SKM-1 treated with dmso at 0.1 percent for 144 hours (cell line): Measurements from ENCODE around the gene WASHC2C.
"Not testable (repeated sequence)": the region's sequence is repeated elsewhere in the genome, so short reads cannot be mapped to it uniquely, and the experiment has no call there.

ENCODE experiments used
- DNase-seq: peaks from one replicate; lab custom pipeline; 2025; ENCODE audit not compliant: unreplicated experiment; lab: John Stamatoyannopoulos, UW

The WASHC2C gene

DNA sequence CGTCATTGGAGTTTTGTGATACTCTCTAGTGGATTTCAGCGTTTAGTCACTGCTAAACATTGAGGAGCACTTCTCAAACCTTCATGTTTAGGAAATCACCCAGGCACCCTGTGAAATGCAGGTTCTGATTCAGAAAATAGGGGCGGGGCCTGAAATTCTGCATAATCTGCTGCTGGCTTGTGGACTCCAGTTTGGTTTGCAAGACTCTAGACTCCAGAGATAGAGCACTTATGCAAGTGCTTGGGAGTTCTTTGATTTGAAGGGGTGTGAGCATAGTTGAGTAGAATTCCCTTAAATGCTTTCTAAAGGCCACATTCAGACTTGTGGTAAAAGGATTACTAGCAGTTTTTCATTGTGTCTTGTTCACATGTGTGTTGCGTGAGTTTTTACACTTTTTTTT is 41.3 kb downstream of the WASHC2C start:
- DNase-seq = not testable (repeated sequence)

DNA sequence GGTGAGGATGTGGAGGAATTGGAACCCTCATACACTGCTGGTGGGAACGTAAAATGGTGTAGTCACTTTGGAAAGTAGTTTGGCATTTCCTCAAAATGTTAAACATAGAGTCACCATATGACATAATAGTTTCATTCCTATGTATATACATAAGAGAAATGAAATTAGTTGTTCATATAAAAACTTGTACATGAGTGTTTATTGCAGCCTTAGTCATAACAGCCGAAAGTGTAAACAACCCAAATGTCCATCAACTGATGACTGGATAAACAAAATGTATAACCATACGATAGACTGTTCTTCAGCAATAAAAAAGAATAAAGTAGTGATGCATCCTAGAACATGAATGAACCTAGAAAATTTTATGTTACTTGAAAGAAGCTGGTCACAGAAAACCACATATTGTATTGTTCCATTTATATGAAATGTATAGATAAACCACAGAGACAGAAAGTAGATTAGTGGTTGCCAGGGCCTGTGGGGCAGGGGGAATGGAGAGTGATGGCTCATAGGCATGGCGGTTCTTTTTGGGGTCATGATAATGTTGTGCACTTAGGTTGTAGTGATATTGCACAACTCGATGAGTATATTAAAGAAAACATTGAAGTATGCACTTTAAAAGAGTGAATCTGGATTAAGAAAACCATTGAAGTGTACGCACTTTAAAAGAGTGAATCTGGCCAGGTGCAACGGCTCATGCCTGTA is 44.8 kb downstream of the WASHC2C start:
- DNase-seq = not testable (repeated sequence)

DNA sequence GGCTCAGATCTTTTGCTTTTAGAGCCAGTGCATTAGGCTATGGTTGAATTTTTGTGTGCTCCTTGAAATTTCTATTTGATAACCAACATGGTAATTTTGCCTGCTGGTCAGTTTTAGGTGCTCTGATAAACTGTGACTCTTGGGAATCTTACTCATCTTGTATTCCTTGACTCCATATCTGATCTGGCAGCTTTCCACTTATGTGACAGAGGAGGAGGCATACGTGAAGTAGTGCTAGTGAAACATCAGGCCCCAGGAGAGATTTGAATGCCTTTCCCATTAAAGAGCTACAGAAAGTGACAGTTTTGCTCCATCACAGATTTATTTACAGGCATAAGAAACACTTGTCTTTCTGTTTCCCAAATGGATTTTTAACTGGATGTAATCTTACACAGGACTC is 59.2 kb downstream of the WASHC2C start:
- DNase-seq = not testable (repeated sequence)

DNA sequence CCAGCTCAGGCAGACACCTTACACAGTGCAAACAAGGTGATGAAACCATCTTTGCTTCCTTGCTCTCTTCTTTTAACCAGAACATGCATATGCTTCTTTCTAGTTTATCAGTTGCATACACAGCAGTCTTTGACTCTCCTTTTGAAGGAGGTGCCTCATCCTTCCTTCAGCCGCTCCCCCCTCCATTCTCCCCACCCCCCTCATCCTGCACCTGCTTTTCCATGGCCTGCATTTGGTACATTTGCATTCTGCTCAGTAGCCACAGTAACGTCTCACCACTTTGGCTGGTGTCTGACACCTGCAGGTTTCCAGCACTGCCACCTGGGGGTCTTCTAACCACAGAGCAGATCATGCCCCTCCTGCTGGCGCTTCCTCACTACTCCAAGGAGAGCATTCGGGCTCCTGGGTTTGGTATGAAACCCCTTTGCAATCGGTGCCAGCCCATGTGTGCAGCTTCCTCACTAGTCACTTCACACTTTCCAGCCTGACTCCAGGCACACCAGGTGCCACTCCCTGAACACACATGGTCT is 60.2 kb downstream of the WASHC2C start:
- not testable (repeated sequence) for DNase-seq

DNA sequence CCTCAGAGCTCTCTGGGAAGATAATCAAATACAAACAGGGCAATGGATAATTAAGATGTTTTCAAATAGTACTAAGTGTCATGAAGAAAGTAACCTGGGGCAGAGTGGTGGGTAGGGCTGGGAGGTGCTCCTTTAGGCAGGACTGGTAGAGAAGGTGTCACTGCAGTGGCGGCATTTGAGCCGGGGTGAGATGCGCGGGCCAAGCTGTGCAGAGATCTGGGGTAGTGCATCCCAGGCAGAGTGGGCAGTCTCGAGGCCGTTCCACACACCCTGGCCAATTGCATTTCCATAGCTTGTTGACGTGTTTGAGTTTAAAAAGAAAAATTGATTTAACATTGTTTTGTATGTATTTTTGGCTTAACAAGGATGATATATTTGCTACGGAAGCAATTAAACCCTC is 62.9 kb downstream of the WASHC2C start:
- DNase-seq = not testable (repeated sequence)

GRCh38 chr10:45790694-45791426 is 63.8 kb downstream of the WASHC2C start:
- not testable (repeated sequence) for DNase-seq

DNA sequence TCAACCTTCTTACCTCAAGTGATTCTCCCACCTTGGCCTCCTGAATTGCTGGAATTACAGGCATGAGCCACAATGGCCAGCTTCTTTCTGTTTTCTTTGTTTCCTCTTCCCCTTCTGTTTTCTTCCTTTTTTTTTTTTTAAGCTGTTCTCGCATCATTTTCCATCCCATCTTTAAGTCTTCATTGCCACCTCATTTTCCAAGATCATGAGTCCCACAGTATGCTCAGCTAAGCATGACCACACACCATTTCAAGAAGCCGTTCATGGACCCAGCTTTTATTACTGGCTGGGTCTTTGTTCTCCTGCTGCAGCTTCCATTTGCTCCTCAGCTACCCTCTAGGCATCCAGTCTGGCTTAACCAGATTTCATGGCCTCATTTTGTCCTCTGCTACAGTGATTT is 67.7 kb downstream of the WASHC2C start:
- not testable (repeated sequence) for DNase-seq

DNA sequence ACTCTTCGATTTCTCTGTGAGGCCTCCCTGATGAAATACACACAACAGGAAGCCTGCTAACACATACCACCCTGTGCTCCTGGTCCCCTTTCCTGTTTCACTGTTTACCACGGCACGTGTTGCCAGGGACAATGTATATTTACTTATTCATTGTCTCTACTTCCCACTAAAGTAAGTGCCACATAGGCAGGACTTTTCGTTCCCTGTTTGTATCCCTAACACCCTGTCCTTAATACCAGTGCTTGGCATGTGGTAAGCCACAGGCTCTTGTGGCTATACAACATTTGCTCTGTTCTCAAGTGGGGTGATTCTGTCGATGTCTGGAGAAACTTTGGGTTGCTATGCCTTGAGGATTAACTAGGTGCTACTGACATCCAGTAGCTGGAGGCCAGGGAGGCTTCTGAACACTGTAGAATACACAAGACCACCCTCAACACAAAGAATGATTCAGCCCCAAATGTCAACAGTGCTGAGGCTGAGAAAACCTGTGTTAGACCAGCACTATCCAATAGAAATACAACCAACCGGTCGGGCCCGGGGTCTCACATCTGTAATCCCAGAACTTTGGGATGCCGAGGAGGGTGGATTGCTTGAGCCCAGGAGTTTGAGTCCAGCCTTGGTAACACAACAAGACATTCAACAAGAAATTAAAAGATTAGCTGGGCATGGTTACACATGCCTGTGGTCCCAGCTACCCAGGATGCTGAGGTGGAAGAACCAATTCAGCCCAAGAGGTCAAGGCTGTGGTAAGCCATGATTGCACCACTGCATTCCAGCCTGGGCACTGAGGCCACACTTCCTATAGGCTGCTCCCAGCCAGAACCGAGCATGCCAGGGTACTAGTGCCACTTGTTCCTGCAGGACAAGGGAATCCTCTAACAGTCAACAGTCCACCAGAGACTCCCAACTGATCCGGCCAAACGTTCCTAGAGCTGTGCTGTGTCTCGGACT is 76.3 kb downstream of the WASHC2C start:
- not testable (repeated sequence) for DNase-seq

- not testable (repeated sequence) for DNase-seq
These were observed 77.9 kb downstream of the WASHC2C start for GRCh38 chr10:45804996-45805395.

GRCh38 chr10:45809837-45810236 is 82.8 kb downstream of the WASHC2C start:
- DNase-seq = no peak

DNA sequence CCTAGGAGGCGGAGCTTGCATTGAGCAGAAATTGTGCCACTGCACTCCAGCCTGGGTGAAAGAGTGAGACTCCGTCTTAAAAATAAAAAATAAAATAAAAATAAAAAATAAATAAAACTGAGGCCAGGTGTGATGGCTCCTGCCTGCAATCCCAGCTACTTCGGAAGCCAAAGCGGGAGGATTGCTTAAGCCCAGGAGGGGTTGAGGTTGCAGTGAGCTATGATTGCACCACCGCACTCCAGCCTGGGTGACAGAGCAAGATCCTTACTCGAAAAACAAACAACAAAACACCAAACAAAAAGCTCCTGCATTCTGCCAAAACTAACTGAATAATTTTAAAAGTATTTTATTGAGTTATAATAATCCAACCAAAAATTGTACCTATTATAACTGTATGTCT is 84.0 kb downstream of the WASHC2C start:
- no peak for DNase-seq

- DNase-seq = not testable (repeated sequence)
These were observed 85.9 kb downstream of the WASHC2C start for GRCh38 chr10:45812959-45813358.

DNA sequence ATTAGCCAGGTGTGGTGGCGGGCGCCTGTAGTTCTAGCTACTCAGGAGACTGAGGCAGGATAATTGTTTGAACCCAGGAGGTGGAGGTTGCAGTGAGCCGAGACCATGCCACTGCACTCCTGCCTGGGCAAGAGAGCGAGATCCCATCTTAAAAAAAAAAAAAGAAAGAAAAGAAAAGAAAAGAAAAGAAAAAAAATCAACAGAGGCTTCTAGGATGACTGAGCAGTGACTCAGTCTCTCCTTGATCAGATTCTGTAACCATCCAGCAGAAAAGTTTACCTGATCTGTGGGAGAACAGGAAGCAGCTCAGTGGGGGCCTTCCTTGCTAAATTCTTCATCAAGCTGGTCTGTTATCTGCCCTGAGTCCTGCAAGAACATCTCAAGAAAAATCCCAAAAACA is 87.1 kb downstream of the WASHC2C start:
- not testable (repeated sequence) for DNase-seq

DNA sequence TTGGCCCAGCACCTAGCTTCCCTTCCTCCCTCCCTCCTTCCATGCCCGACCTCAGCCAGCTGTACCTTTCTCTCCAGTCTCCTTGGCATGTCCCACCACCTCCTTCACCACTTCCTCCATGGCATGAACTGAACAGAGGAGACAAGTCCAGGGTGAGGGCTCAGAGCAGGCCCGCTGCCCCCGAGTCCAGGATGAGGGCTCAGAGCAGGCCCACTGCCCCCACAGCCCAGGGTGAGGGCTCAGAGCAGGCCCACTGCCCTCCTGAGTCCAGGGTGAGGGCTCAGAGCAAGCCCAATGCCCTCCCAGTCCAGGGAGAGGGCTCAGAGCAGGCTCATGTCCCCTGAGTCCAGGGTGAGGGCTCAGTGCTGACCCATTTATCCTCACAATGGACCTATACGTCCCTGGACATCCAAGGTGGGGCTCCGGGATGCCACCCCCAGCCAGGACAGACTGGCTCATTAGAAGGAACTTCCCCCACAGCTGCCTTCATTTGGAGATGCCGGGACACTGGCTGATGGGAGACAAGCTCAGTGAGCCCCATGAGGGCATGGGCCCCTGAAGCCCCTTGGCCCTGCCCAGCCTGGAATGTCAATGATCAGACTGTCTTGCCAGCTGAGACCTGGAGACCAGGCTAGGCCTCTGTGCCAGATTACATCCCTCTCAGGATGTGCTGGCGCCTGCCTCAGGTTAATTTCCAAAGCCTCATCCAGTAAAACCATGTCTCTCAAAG is 90.2 kb downstream of the WASHC2C start:
- DNase-seq = no peak

- DNase-seq = no peak
These were observed 90.8 kb downstream of the WASHC2C start for GRCh38 chr10:45817912-45818311.

- no peak for DNase-seq
These were observed 92.5 kb downstream of the WASHC2C start for GRCh38 chr10:45819552-45819951.

GRCh38 chr10:45820107-45820830 is 93.2 kb downstream of the WASHC2C start:
- DNase-seq = not testable (repeated sequence)

DNA sequence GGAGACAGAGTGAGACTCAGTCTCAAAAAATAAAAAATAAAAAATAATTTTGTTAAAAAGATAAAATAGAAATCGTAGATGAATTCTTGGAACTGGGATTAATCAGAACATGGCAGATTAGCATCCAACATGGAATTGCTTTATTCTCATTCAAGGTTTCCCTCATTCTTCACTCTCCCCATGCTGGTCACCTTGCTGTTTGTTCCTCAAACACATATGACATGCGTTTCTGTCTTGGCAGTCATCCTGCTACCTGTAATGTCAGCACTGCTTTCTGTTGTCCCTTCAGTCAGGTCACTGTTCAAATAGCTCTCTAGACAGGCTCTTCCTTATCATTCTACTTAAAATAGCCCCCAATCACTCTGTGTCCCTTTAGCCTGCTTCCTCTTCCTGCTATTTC is 95.9 kb downstream of the WASHC2C start:
- not testable (repeated sequence) for DNase-seq
